ENCODE data around the gene GNAI2. TPM values are rescaled to one million over a fixed set of nuclear protein-coding genes. Genes with fewer than 3 reads are reported as not detected.

GNAI2 gene
- polyA plus RNA-seq, 1 donor, result 181 TPM

- DNase-seq, result no peak
Measured at GRCh38 chr3:50297384-50297775, 61.4 kb downstream of the GNAI2 start.

- DNase-seq, result no peak
Measured at GRCh38 chr3:50297896-50298725, 62.1 kb downstream of the GNAI2 start.

DNA sequence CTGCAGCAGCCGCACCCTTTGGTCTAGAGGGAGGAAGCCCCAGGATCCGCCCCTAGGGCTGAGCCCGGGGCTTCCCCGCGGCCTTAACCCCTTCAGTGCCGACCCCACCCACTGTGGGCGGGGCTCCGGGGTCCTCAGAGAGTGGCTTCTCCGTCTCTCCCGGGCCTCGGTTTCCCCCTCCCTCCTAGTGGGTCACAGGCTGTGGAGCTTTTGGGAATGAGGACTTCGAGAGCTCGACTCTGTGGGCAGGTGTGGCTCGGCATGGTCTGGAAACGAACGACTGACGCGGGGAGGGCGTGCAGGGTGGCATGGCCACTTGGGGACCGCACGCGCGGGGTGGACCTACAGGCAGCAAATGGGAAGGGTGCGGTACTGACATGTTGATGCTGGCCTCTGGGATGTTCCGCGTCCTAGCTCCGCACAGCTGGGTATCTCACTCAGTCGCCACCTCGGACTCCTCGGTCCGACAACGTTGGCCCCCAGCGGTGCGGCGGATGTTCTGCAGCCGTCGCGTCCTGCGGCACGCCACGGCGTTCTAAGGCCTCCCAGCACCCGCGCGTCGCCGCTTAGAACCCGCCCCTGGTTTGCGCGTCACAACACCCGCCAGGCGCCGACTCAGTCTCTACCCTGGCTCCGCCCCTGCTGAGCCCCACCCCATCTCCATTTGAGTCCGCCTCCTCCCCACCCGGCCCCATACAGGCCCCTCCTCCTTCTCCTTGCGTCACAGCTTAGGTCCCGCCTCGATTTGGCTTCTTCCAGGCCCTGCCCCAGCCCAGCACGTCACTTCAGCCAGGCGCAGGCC lies 63.0 kb downstream of the GNAI2 start, which contains the start of the genes HYAL3 and NAA80:
Gene HYAL3 (minus strand): TSS at position 570 of the 802 bp plus-strand sequence. CDS start 3,803 bp downstream, outside the sequence.
Gene NAA80 (minus strand): TSS at position 570 of the 802 bp plus-strand sequence. CDS start 1,942 bp downstream, outside the sequence.
- peak; percentile 99 for DNase-seq

DNA sequence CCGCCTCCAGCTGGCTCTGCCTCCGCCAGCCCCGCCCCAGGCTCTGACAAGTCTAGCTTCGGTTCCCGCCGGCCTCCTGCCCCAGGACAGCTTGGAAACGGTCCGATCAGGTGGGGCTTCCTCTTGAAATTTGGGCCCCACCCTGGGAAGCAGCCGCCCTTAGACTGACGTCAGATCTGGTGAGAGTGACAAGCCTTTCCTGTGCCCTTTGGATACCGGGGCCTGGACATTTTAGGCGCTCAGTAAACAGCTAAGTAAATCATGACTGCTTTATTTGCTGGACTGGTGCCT lies 63.6 kb downstream of the GNAI2 start:
- DNase-seq, result no peak

GRCh38 chr3:50299929-50300680 lies 64.1 kb downstream of the GNAI2 start:
- no peak for DNase-seq

GRCh38 chr3:50300681-50301254 lies 64.8 kb downstream of the GNAI2 start:
- DNase-seq, result no peak

DNA sequence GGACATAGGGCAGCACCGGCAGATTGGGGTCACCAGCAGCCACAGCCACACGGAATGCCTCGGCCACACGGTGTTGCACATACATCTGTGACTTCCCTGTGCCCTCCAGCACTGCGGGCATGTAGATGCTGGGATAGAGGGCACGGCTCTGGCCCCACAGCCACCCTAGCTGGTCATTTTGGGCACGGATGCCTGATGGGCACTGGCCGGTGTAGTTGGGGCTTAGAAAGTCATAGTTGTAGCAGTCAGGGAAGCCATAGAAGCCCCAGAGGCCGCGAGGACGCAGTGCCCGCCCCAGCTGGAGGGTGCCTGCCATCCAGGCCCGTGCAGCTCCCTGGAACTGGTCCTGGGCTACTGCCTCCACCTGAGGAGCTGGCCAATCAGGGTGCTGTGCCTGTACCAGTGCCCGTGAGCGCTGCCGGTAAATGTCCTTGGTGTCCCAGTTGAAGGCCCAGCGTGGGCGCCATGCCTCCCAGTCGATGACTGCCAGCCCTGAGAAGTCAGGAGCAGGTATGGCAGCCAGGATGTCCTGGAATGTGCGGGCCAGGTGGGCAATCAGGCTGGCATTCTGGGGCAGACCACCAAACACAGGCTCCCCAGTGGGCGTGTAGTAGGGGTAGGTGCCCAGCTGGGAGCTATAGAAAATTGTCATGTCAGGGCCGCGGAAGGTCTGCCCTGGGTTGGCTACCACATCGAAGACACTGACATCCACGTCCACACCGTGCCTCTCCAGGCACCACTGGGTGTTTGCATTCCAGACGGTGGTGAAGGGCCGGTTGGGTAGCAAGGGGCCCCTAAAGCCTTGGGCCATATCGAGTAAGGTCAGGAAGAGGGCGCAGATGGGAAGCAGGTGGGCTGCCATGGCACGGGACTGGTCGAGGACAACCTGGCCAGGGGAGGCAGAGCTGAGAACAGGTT lies 66.3 kb downstream of the GNAI2 start:
- no peak for DNase-seq

DNA sequence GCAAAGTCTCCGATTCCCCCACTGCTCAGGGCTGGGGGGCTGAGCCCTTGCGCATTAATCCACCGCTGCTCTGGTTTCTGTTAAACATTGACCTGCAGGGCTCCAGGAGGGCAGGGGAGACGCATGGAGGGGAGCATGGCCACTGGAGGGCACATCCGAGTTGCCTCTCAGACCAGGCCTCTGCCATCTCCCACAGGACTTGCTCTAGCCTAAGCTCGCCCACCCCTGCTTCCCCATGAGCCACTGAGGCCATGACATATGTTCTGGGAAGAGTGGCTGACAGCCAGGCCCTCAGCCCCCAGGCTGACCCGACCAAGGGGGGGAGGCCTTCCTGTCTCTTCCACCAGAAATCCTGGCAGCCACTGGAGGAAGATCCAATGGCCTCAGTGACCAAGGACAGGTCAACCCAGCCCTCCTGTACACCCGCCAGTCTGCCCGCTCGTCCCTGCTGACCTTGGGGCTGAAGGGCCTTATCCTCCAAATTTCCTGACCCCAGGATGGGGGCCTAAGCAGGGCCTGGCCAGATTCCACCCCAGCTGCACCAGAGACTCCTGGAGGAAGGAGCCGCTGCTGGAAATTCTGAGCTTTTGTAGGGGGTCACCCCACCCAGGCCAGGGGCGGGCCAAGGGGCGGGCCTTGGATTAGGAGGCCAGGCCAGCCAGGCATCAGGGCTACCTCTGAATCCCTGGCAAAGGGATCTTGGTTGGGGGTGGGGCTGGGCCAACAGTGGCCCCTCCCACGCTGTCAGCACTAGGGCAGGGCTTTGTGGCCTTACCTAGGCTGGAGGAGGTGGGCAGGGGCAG lies 67.2 kb downstream of the GNAI2 start, which contains the start of gene HYAL1:
Gene HYAL1 (minus strand): TSS at position 562 of the 803 bp plus-strand sequence. CDS start 618 bp downstream, outside the sequence.
- no peak for DNase-seq

DNA sequence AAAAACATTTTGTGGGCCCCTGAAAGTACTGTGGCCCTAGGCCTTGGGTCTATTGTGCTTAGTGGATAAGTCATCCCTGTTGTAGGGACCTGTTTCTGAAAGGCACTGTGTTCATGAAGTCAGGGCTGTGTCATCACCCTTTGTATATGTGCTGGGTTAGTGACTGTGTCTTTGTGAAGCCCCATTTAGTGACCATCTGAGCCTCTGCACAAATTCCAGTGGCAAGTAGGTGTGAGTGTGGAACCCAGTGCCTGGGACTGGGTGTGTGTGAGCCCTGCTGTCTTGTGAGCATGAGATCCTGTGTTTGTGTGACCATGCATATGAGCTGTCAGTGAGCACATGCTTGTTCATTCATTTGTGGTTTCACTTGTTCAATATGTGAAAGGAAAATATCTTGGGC lies 68.6 kb downstream of the GNAI2 start:
- no peak for DNase-seq

Other genes starting within 250 kb of the GNAI2 start
- 401 TPM for gene RBM5, start 147.3 kb upstream of the GNAI2 start, polyA plus RNA-seq (ENCODE audit: insufficient read length)
- 69.8 TPM for gene SEMA3F, start 80.9 kb upstream of the GNAI2 start, polyA plus RNA-seq (ENCODE audit: insufficient read length)
- not detected for gene GNAT1, start 44.6 kb upstream of the GNAI2 start, polyA plus RNA-seq (ENCODE audit: insufficient read length)
- gene SLC38A3, start 30.9 kb upstream of the GNAI2 start, polyA plus RNA-seq (ENCODE audit: insufficient read length), result 9.4 TPM
- 78.6 TPM for gene SEMA3B, start 32.9 kb downstream of the GNAI2 start, polyA plus RNA-seq (ENCODE audit: insufficient read length)
- 0.58 TPM for gene LSMEM2, start 42.9 kb downstream of the GNAI2 start, polyA plus RNA-seq (ENCODE audit: insufficient read length)
- 37.0 TPM for gene IFRD2, start 56.2 kb downstream of the GNAI2 start, polyA plus RNA-seq (ENCODE audit: insufficient read length)
- gene HYAL3, start 63.2 kb downstream of the GNAI2 start, polyA plus RNA-seq (ENCODE audit: insufficient read length), result 4.1 TPM
- 9.8 TPM for gene NAA80, start 63.2 kb downstream of the GNAI2 start, polyA plus RNA-seq (ENCODE audit: insufficient read length)
- 6.5 TPM for gene HYAL1, start 67.4 kb downstream of the GNAI2 start, polyA plus RNA-seq (ENCODE audit: insufficient read length)
- 53.6 TPM for gene HYAL2, start 86.5 kb downstream of the GNAI2 start, polyA plus RNA-seq (ENCODE audit: insufficient read length)
- 22.0 TPM for gene TUSC2, start 92.0 kb downstream of the GNAI2 start, polyA plus RNA-seq (ENCODE audit: insufficient read length)
- 19.6 TPM for gene RASSF1, start 104.6 kb downstream of the GNAI2 start, polyA plus RNA-seq (ENCODE audit: insufficient read length)
- gene ZMYND10, start 109.5 kb downstream of the GNAI2 start, polyA plus RNA-seq (ENCODE audit: insufficient read length), result 4.2 TPM
- gene NPRL2, start 114.6 kb downstream of the GNAI2 start, polyA plus RNA-seq (ENCODE audit: insufficient read length), result 34.8 TPM
- gene CYB561D2, start 114.7 kb downstream of the GNAI2 start, polyA plus RNA-seq (ENCODE audit: insufficient read length), result 14.1 TPM
- 28.6 TPM for gene TMEM115, start 123.3 kb downstream of the GNAI2 start, polyA plus RNA-seq (ENCODE audit: insufficient read length)

Data from left kidney (tissue), 2 donors.